HepG2 (cell line): ENCODE results near the gene SNX13. TPM values are rescaled to one million over a fixed set of nuclear protein-coding genes. Genes with fewer than 3 reads are reported as not detected.

Source experiments
- ATAC-seq: fragments of 200-7000 bp; cut with Tn5 transposase; 3 replicates; pipeline ENCODE4 v1.9.1; 2020; ENCODE audit warnings: mild to moderate bottlenecking, moderate library complexity
- BruUV-seq: library from RNA; stranded (reverse); fragments of 400-500 nt; replicated peaks from 2 replicates; lab custom pipeline; 2021; lab: Mats Ljungman, UMichigan
- CTCF ChIA-PET: fragments of 300-600 bp; formaldehyde crosslinking; extraction: SDS; loops from one replicate; lab custom pipeline; 2021; ENCODE audit warnings: low total read pairs, inconsistent platforms, low intra/inter-chr PET ratio; lab: Yijun Ruan, JAX
- POLR2A ChIA-PET: fragments of 350-600 bp; sonication (Branson Sonifier 250); formaldehyde crosslinking; loops from one replicate; lab custom pipeline; 2020; ENCODE audit warnings: antibody characterized with exemption, inconsistent platforms; lab: Yijun Ruan, JAX
- DNase-seq: peaks from one replicate; pipeline ENCODE4 v3.0.0-alpha.2; 2015; ENCODE audit warnings: low spot score
- FAIRE-seq: peaks from 3 replicates; lab custom pipeline; 2011; peaks lifted over from hg19 to GRCh38; lab: Jason Lieb, UNC
- H2AFZ ChIP-seq: one replicate; pipeline ENCODE4 v1.6.1; 2011; ENCODE audit warnings: low read length, inconsistent platforms
- H3K27ac ChIP-seq: fragments of 300-600 bp; 3 replicates; pipeline ENCODE4 v1.8.0; 2011; ENCODE audit warnings: mixed run types, mild to moderate bottlenecking, mixed read lengths, low read length, inconsistent platforms; ENCODE audit not compliant: insufficient read depth; ENCODE audit errors: extremely low read length
- H3K27me3 ChIP-seq, 2 experiments: fragments of 200-600 bp in 1 of 2; 2 replicates in 1 of 2; 3 replicates in 1 of 2; pipeline versions ENCODE4 v1.6.0 to v1.8.0; 2011; ENCODE audit warnings: low read length in 2 of 2, mild to moderate bottlenecking in 2 of 2, moderate library complexity in 2 of 2, inconsistent platforms in 1 of 2; ENCODE audit not compliant: insufficient read depth in 2 of 2, control insufficient read depth in 1 of 2
- H3K36me3 ChIP-seq, 2 experiments: fragments of 200-600 bp in 1 of 2; replicated peaks in 1 of 2; 2 replicates in 1 of 2; 3 replicates in 1 of 2; pipeline versions ENCODE4 v1.5.1 to v1.8.0; 2011; ENCODE audit warnings: low read length in 2 of 2, inconsistent platforms in 1 of 2; ENCODE audit not compliant: insufficient read depth in 2 of 2, control insufficient read depth in 1 of 2
- H3K4me1 ChIP-seq: 2 replicates; pipeline ENCODE4 v1.5.1; 2012; ENCODE audit warnings: low read length, inconsistent platforms; ENCODE audit not compliant: insufficient read depth
- H3K4me2 ChIP-seq: 2 replicates; pipeline ENCODE4 v1.6.0; 2011; ENCODE audit warnings: low read depth, low read length, inconsistent platforms
- H3K4me3 ChIP-seq, 3 experiments: fragments of 200-600 bp in 1 of 3; sonication (generic), shearing (Covaris generic) in 1 of 3; replicated peaks in 1 of 3; 2 replicates each; pipeline ENCODE4 v1.5.1; 2011 to 2016; ENCODE audit warnings: low read length in 3 of 3, inconsistent platforms in 2 of 3, low read depth in 2 of 3, mild to moderate bottlenecking in 2 of 3, control low read depth in 1 of 3, mixed read lengths in 1 of 3; ENCODE audit not compliant: insufficient read depth in 1 of 3
- H3K79me2 ChIP-seq: one replicate; pipeline ENCODE4 v1.6.1; 2011; ENCODE audit warnings: low read length, inconsistent platforms; ENCODE audit not compliant: insufficient read depth
- H3K9ac ChIP-seq: 2 replicates; pipeline ENCODE4 v1.6.0; 2011; ENCODE audit warnings: mild to moderate bottlenecking, low read depth, low read length, inconsistent platforms; ENCODE audit not compliant: insufficient read depth
- H3K9me3 ChIP-seq: 2 replicates; pipeline ENCODE4 v1.5.1; 2012; ENCODE audit warnings: mild to moderate bottlenecking, low read length
- H4K20me1 ChIP-seq: 2 replicates; pipeline ENCODE4 v1.6.0; 2011; ENCODE audit warnings: inconsistent platforms, mild to moderate bottlenecking, low read length, moderate library complexity; ENCODE audit not compliant: insufficient read depth
- ADNP ChIP-seq: sonication (generic); formaldehyde crosslinking; IDR thresholded peaks from 2 replicates; pipeline ENCODE4 v1.4.0; 2020; ENCODE audit warnings: missing genetic modification reagents
- BCL6 ChIP-seq: IDR thresholded peaks from 2 replicates; pipeline ENCODE4 v1.6.1; 2016; ENCODE audit warnings: missing genetic modification reagents, missing compliant biosample characterization
- CEBPG ChIP-seq: IDR thresholded peaks from 2 replicates; pipeline ENCODE4 v1.6.1; 2016
- NONO ChIP-seq, 2 experiments: fragments of 450-650 bp in 1 of 2; sonication (generic) in 1 of 2; formaldehyde crosslinking in 1 of 2; IDR thresholded peaks in 1 of 2; conservative IDR thresholded peaks in 1 of 2; 2 replicates each; pipeline versions ENCODE4 v1.6.1 to v1.8.0; 2017 to 2022; ENCODE audit warnings: mild to moderate bottlenecking in 1 of 2, missing genetic modification reagents in 1 of 2, moderate library complexity in 1 of 2
- SALL2 ChIP-seq: sonication (generic); formaldehyde crosslinking; IDR thresholded peaks from 2 replicates; pipeline ENCODE4 v1.8.1; 2023; ENCODE audit warnings: mild to moderate bottlenecking, missing genetic modification reagents, inconsistent platforms
- ZBTB25 ChIP-seq: IDR thresholded peaks from 2 replicates; pipeline ENCODE4 v1.6.1; 2018; ENCODE audit warnings: missing genetic modification reagents
- ZEB1 ChIP-seq: IDR thresholded peaks from 2 replicates; pipeline ENCODE4 v1.6.1; 2012; ENCODE audit warnings: mild to moderate bottlenecking, low read depth, inconsistent platforms; ENCODE audit not compliant: insufficient replicate concordance
- ZSCAN5A ChIP-seq: sonication (generic); formaldehyde crosslinking; IDR thresholded peaks from 2 replicates; pipeline ENCODE4 v1.8.0; 2022; ENCODE audit warnings: mild to moderate bottlenecking, missing genetic modification reagents, borderline replicate concordance
- WGBS: methylation state at CpG from one replicate; pipeline ENCODE4 v1.1.6; 2017; ENCODE audit warnings: low lambda C conversion rate; 5-methylcytosine and 5-hydroxymethylcytosine counted together
- in situ Hi-C: cut with HindIII; loops from 2 replicates; pipeline ENCODE4 v1.10.0; 2017; ENCODE audit warnings: low pct_unique_long_range_greater_than_20kb; ENCODE audit not compliant: extremely low pct_ligation_motif_present
- intact Hi-C: fragments of 100-400 bp; cut with micrococcal nuclease; formaldehyde crosslinking; loops from one replicate; pipeline ENCODE4 v1.10.0; 2022; ENCODE audit not compliant: unreplicated experiment
- polyA plus RNA-seq, 8 experiments: library from polyadenylated mRNA; depleted of rRNA in 3 of 8; stranded (reverse) in 7 of 8; unstranded in 1 of 8; fragments of >200 nt; fragmentation: Illumina TruSeq in 4 of 8; extraction: Trizol in 4 of 8; gene quantifications; 2 replicates each; pipeline versions ENCODE4 v1.2.1 to v1.2.3, GENCODE V29; 2011 to 2016; ENCODE audit warnings: low read depth in 4 of 8, missing spikeins in 1 of 8, mixed read lengths in 1 of 8; ENCODE audit not compliant: insufficient read depth in 1 of 8
- total RNA-seq, 5 experiments: library from RNA; depleted of rRNA; stranded (reverse); fragments of >200 nt; fragmentation: Illumina TruSeq; extraction: Trizol; gene quantifications; 2 replicates each; pipeline ENCODE4 v1.2.3, GENCODE V29; 2016; ENCODE audit warnings: low read depth in 1 of 5
- TF ChIP-seq, protein P1 (sequence below): sonication (generic); formaldehyde crosslinking; IDR thresholded peaks from 2 replicates; pipeline ENCODE4 v1.5.0; 2020; ENCODE audit warnings: mild to moderate bottlenecking, missing genetic modification reagents, moderate library complexity

The SNX13 gene
- total and polyA plus RNA-seq, 2 of the 13 experiments (the other 11 are each of a cell fraction or from before 2014, with no cell fraction given): 14.3 to 32.3 TPM

DNA sequence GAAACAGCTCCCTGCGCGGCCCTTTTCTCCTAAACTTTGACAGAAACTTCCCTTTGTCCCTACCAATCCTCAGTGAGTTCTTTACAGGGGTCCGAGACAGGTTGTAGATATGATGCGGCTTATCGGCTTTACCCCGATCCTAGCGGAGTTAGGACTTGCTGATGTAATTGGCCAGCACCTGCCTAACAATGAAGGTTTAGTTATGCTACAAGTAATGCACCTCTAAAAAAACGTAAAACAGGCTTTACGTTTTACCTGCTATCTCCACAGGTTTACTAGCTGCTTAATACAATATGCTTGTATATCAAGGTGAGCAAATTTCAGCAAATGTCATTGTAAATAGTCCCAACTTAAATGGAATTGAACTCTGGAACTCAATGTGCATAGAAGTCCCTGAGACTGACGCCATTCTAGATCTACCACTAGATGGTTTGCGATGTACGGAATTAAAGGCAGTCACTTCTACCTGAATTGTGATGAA lies 697 bp upstream of the SNX13 start:
- DNase-seq: peak; percentile 18
- Histone ChIP-seq H3K27me3 (no peaks in the 10 kb centered on the region; a peak in 1 of 5 replicates), H3K4me2 (peak overlapping the region; percentile 72), H3K4me1 (peaks cover 38% of the 10 kb centered on the region), H3K9me3 (no peaks in the 10 kb centered on the region), H2AFZ (peak overlapping the region; percentile 88), H3K9ac (peak overlapping the region; percentile 92), H3K4me3 (peak overlapping the region; percentile 64 to 97 (median 86)), H4K20me1 (peaks cover 4% of the 10 kb centered on the region), H3K79me2 (peaks cover 39% of the 10 kb centered on the region), H3K36me3 (no peaks in the 10 kb centered on the region), H3K27ac (peak overlapping the region; percentile 92)
- peak; percentile 18 for FAIRE-seq
- POLR2A ChIA-PET: no interaction called here
- TF ChIP-seq BCL6 (CRISPR knock-in tag) (no peak), ZEB1 (peak; percentile 5), NONO (IDR thresholded peaks at IDR 0.05) (no peak), NONO (CRISPR knock-in tag; conservative IDR thresholded peaks at IDR 0.05) (peak; percentile 5; the same call in 1 of the 2 replicates), SALL2 (CRISPR knock-in tag) (0 out of 2 replicates have a peak, but pooled peaks have one; percentile 7), ZBTB25 (0 out of 2 replicates have a peak, but pooled peaks have one; percentile 1), ADNP (CRISPR knock-in tag) (no peak), CEBPG (CRISPR knock-in tag) (peak; percentile 10; the same call in 1 of the 2 replicates), ZSCAN5A (CRISPR knock-in tag) (0 out of 2 replicates have a peak, but pooled peaks have one; percentile 39)
- TF ChIP-seq, protein P1, sequence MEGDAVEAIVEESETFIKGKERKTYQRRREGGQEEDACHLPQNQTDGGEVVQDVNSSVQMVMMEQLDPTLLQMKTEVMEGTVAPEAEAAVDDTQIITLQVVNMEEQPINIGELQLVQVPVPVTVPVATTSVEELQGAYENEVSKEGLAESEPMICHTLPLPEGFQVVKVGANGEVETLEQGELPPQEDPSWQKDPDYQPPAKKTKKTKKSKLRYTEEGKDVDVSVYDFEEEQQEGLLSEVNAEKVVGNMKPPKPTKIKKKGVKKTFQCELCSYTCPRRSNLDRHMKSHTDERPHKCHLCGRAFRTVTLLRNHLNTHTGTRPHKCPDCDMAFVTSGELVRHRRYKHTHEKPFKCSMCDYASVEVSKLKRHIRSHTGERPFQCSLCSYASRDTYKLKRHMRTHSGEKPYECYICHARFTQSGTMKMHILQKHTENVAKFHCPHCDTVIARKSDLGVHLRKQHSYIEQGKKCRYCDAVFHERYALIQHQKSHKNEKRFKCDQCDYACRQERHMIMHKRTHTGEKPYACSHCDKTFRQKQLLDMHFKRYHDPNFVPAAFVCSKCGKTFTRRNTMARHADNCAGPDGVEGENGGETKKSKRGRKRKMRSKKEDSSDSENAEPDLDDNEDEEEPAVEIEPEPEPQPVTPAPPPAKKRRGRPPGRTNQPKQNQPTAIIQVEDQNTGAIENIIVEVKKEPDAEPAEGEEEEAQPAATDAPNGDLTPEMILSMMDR (CRISPR knock-in tag): peak; percentile 30; the same call in 1 of the 2 replicates
- intact Hi-C loops (loop anchor here (10.0 kb wide), 1 partner anchor 136 kb away; no protein-coding TSS in a partner anchor), in situ Hi-C loops (no loop called here)
- 2% methylated on average over 12 of the region's 12 CpGs for WGBS
- peak; percentile 15 for ATAC-seq
- CTCF ChIA-PET: no interaction called here
- TSS peak; percentile 87 for BruUV-seq
